Erythroblast (primary cell): Measurements from ENCODE around the gene CCL3.

Experiments used
- DNase-seq, 2 experiments: peaks; one replicate each; lab custom pipeline; 2025; lab: John Stamatoyannopoulos, UW
- GATA1 ChIP-seq: IDR thresholded peaks from 2 replicates; pipeline ENCODE4 v1.6.1; 2011; ENCODE audit warnings: low read depth, mild to moderate bottlenecking, control low read depth, low read length, moderate library complexity
- POLR2A ChIP-seq: IDR thresholded peaks from 2 replicates; pipeline ENCODE4 v1.6.1; 2011; ENCODE audit warnings: mild to moderate bottlenecking, low read length

The CCL3 gene

DNA sequence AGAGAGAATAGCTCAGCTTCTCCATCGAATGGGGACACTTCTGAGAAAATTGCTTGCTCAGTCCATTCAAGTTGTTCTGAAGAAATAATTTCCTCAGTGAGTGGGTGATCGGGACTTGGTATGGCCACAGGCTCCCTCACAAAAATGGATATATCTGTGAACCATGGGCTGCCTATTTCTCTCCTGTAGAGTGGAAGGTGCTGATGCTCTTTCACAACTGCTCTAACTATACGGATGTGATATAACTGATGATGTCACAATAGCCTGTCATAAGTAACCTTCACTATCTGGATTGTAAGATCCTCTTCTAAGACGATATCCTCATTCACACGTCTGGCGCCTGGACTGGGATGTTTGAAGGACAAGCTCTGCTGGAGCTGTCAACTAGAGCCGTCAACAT, 30.5 kb downstream of the CCL3 start:
- TF ChIP-seq GATA1 (no peak), POLR2A (no peak)
- DNase-seq: no peak

GRCh38 chr17:36057911-36058310, 32.0 kb downstream of the CCL3 start:
- no peak for DNase-seq

DNA sequence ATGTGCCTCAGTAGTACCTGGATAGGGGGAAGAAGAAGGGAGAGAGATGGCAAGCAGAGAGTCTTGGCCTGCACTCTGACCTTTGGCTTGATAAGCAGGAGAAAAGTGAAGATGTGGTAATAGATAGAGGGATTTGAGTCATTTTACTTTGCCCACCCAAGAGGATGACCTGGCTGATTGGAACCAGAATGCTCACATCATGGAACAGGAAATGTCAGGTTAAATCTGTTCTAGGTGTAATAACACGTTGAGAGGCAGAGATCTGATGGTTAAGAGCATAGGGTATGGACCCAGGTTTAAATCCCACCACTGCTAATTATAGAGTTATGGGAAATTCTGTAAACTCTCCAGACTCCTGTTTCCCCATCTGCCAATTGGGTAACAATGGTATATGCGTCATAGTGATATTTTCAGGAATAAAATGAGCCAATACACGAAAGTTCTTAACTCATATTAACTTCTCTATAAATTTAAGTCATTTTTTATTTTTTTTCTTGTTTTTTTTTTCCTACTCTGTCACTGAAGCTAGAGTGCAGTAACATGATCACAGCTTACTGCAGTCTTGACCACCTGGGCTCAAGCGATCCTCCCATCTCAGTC, 33.9 kb downstream of the CCL3 start:
- no peak for DNase-seq
- TF ChIP-seq POLR2A (no peak), GATA1 (no peak)

More at GRCh38 chr17:36057911-36058310, 32.0 kb downstream of the CCL3 start:
- TF ChIP-seq POLR2A (no peak), GATA1 (no peak)

- no peak for DNase-seq
- TF ChIP-seq GATA1 (no peak), POLR2A (no peak)
Observed at GRCh38 chr17:36055171-36055570, 34.8 kb downstream of the CCL3 start.

- DNase-seq: no peak
- TF ChIP-seq GATA1 (no peak), POLR2A (no peak)
Observed at GRCh38 chr17:36049643-36050042, 40.3 kb downstream of the CCL3 start.

- DNase-seq: peak; percentile 17 to 65
- TF ChIP-seq GATA1 (no peak), POLR2A (peak; percentile 39)
Observed at GRCh38 chr17:36048066-36048465, 41.9 kb downstream of the CCL3 start.
